Uterus (tissue), 4 donors: ENCODE measurements around the gene ZNF619. TPM values are rescaled to one million over a fixed set of nuclear protein-coding genes. Genes with fewer than 3 reads are reported as not detected.

Experiments
- DNase-seq, 2 donors: peaks; one replicate each; pipeline ENCODE4 v3.0.0-alpha.2; 2019 to 2020
- H3K27ac ChIP-seq, 2 donors: fragments of 200-600 bp; sonication (generic); 1 replicate in 1 of 2; 2 replicates in 1 of 2; pipeline ENCODE4 v1.5.1; 2016 to 2018
- H3K27me3 ChIP-seq, 2 donors: fragments of 200-600 bp; sonication (generic); one replicate each; pipeline ENCODE4 v1.5.1; 2018 to 2019; ENCODE audit warnings: control low read depth in 1 of 2
- H3K36me3 ChIP-seq, 2 donors: fragments of 200-600 bp; sonication (generic); one replicate each; pipeline ENCODE4 v1.5.1; 2019; ENCODE audit warnings: control low read depth in 1 of 2
- H3K4me1 ChIP-seq, 2 donors: fragments of 200-600 bp; sonication (generic); one replicate each; pipeline ENCODE4 v1.5.1; 2018 to 2019; ENCODE audit warnings: control low read depth in 1 of 2
- H3K4me3 ChIP-seq, 2 donors: fragments of 200-600 bp; sonication (generic); 1 replicate in 1 of 2; 2 replicates in 1 of 2; pipeline ENCODE4 v1.5.1; 2018 to 2019; ENCODE audit warnings: mild to moderate bottlenecking in 1 of 2
- H3K9me3 ChIP-seq, 2 donors: fragments of 200-600 bp; sonication (generic); one replicate each; pipeline ENCODE4 v1.5.1; 2019; ENCODE audit warnings: control low read depth in 1 of 2
- CTCF ChIP-seq, 4 experiments: fragments of 200-600 bp in 2 of 4; fragments of 450-650 bp in 2 of 4; sonication (generic) in 2 of 4; IDR thresholded peaks; one replicate each; pipeline ENCODE4 v1.5.1; 2016 to 2019; ENCODE audit warnings: antibody characterized with exemption in 4 of 4, mild to moderate bottlenecking in 2 of 4, moderate library complexity in 1 of 4
- POLR2A ChIP-seq, 2 donors: fragments of 450-650 bp; IDR thresholded peaks; one replicate each; pipeline ENCODE4 v1.6.1; 2016; ENCODE audit warnings: antibody characterized with exemption in 2 of 2, mild to moderate bottlenecking in 1 of 2, moderate library complexity in 1 of 2
- intact Hi-C: fragments of 100-400 bp; cut with DNase I; formaldehyde crosslinking; loops from one replicate; pipeline ENCODE4 v1.15.1; 2023; ENCODE audit warnings: low total_unique reads
- total RNA-seq, 4 donors: library from RNA; depleted of rRNA in 3 of 4; stranded (reverse); fragments of >200 nt in 3 of 4; gene quantifications; one replicate each; pipeline versions ENCODE4 v1.1.0 to v1.2.4, GENCODE V29; 2014 to 2023
- donor health status: DM: yes; HTN: yes; CAD: no.

ZNF619 gene
- total RNA-seq, 4 donors from 2014 or later: 0.59 to 11.9 (median 6.1) TPM

GRCh38 chr3:40453933-40454332, 23.0 kb upstream of the ZNF619 start:
- Histone ChIP-seq H3K9me3 (no peaks in the 10 kb centered on the region), H3K36me3 (no peaks in the 10 kb centered on the region), H3K27me3 (no peaks in the 10 kb centered on the region), H3K4me1 (peaks cover 10 to 11% of the 10 kb centered on the region in 2 donors), H3K4me3 (no peak overlapping the region), H3K27ac (peak overlapping the region; percentile 90 to 94)
- TF ChIP-seq POLR2A (IDR thresholded peaks at IDR 0.05) (no peak), CTCF (IDR thresholded peaks at IDR 0.05) (no peak)
- no peak for DNase-seq
- intact Hi-C loops: loop anchor here (10.0 kb wide), 1 partner anchor 139 kb away; no protein-coding TSS in a partner anchor

- no peaks in the 10 kb centered on the region for H3K36me3 ChIP-seq
- no peak for DNase-seq
- no peak overlapping the region for H3K27ac ChIP-seq
- TF ChIP-seq CTCF (IDR thresholded peaks at IDR 0.05) (no peak), POLR2A (IDR thresholded peaks at IDR 0.05) (no peak)
- intact Hi-C loops: loop anchor here (10.0 kb wide), 1 partner anchor 141 kb away; no protein-coding TSS in a partner anchor
- H3K9me3 ChIP-seq: no peaks in the 10 kb centered on the region
- peaks cover 11 to 12% of the 10 kb centered on the region in 2 donors for H3K4me1 ChIP-seq
- no peak overlapping the region for H3K4me3 ChIP-seq
- H3K27me3 ChIP-seq: no peaks in the 10 kb centered on the region
These were observed 21.6 kb upstream of the ZNF619 start for GRCh38 chr3:40455328-40455727.

DNA sequence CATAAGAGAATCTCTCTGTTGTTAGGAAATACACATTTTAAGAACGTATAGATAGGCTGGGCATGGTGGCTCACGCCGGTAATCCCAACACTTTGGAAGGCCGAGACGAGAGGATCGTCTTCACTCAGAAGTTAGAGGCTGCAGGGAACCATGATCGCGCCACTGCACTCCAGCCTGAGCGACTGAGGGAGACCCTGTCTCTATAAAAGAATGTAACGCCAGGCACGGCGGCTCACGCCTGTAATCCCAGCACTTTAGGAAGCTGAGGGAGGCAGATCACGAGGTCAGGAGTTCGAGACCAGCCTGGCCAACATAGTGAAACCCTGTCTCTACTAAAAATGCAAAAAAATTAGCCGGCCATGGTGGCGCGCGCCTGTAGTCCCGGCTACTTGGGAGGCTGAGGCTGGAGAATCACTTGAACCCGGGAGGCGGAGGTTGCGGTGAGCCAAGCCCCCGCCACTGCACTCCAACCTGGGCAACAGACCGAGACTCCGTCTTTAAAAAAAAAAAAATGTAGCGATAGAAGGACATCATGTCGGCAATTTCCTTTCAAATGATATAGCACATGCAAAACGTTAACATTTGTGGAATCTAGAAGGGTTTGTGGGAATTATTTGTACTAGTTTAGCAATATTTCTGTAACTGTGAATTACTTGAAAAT, 20.5 kb upstream of the ZNF619 start:
- no peak for TF ChIP-seq CTCF (IDR thresholded peaks at IDR 0.05)
- TF ChIP-seq POLR2A (IDR thresholded peaks at IDR 0.05): no peak
- peak overlapping the region; percentile 86 to 90 for H3K27ac ChIP-seq
- H3K36me3 ChIP-seq: no peaks in the 10 kb centered on the region
- H3K9me3 ChIP-seq: no peaks in the 10 kb centered on the region
- H3K4me3 ChIP-seq: peak overlapping the region; percentile 50 to 84
- no peaks in the 10 kb centered on the region for H3K27me3 ChIP-seq
- intact Hi-C loops: loop anchor here (10.0 kb wide), 1 partner anchor 142 kb away; no protein-coding TSS in a partner anchor
- peak in 1 of 2 donors; percentile 23 for DNase-seq
- H3K4me1 ChIP-seq: peaks cover 11 to 12% of the 10 kb centered on the region in 2 donors

GRCh38 chr3:40456940-40457823, 19.7 kb upstream of the ZNF619 start, which contains the start of gene RPL14:
Gene RPL14 (plus strand): TSS chr3:40457339. CDS start chr3:40457472, 133 bp downstream.
- Histone ChIP-seq H3K4me1 (peaks cover 11 to 12% of the 10 kb centered on the region in 2 donors), H3K27me3 (no peaks in the 10 kb centered on the region), H3K27ac (peak within 1 kb of the TSS; percentile 86 to 90), H3K9me3 (no peaks in the 10 kb centered on the region), H3K36me3 (no peaks in the 10 kb centered on the region), H3K4me3 (peak within 1 kb of the TSS; percentile 50 to 84)
- DNase-seq: peak; percentile 95 to 96
- TF ChIP-seq POLR2A (IDR thresholded peaks at IDR 0.05) (peak; percentile 89 to 94), CTCF (IDR thresholded peaks at IDR 0.05) (peak in 2 of 4 experiments; percentile 6 to 13)
- intact Hi-C loops: loop anchor here (10.0 kb wide), 1 partner anchor 142 kb away; no protein-coding TSS in a partner anchor
